Left lung (tissue), 10 donors: ENCODE measurements around the gene NRTN. TPM values are rescaled to one million over a fixed set of nuclear protein-coding genes. Genes with fewer than 3 reads are reported as not detected.
"Not testable (repeated sequence)": the region's sequence is repeated elsewhere in the genome, so short reads cannot be mapped to it uniquely, and the experiment has no call there.

Source experiments
- ATAC-seq: fragments of 200-7000 bp; cut with Tn5 transposase; one replicate; pipeline ENCODE4 v1.9.1; 2020; ENCODE audit warnings: moderate library complexity
- DNase-seq, 4 donors: peaks; one replicate each; pipeline ENCODE4 v3.0.0-alpha.2; 2013 to 2020
- H3K27ac ChIP-seq, 2 donors: fragments of 200-600 bp; sonication (generic) in 1 of 2; one replicate each; pipeline versions ENCODE4 v1.5.0 to v1.8.0; 2020 to 2021
- H3K27me3 ChIP-seq, 2 donors: fragments of 200-600 bp; sonication (generic) in 1 of 2; one replicate each; pipeline versions ENCODE4 v1.5.0 to v1.8.0; 2020 to 2021
- H3K36me3 ChIP-seq, 2 donors: fragments of 200-600 bp; sonication (generic) in 1 of 2; one replicate each; pipeline versions ENCODE4 v1.5.0 to v1.8.0; 2020 to 2021
- H3K4me1 ChIP-seq, 2 donors: fragments of 200-600 bp; one replicate each; pipeline ENCODE4 v1.8.0; 2021
- H3K4me3 ChIP-seq, 2 donors: fragments of 200-600 bp; sonication (generic) in 1 of 2; one replicate each; pipeline versions ENCODE4 v1.5.0 to v1.8.0; 2020 to 2021; ENCODE audit warnings: mild to moderate bottlenecking in 1 of 2
- H3K9me3 ChIP-seq, 2 donors: fragments of 200-600 bp; sonication (generic) in 1 of 2; one replicate each; pipeline versions ENCODE4 v1.5.0 to v1.8.0; 2020 to 2021
- CTCF ChIP-seq, 2 donors: fragments of 200-600 bp; sonication (generic) in 1 of 2; IDR thresholded peaks; one replicate each; pipeline versions ENCODE4 v1.5.0 to v1.8.0; 2021; ENCODE audit warnings: antibody characterized with exemption in 2 of 2
- intact Hi-C, 2 donors: fragments of 100-400 bp; cut with DNase I; formaldehyde crosslinking; loops; one replicate each; pipeline versions ENCODE4 v1.11.2 to v1.14.2; 2022
- polyA plus RNA-seq, 6 donors: library from polyadenylated mRNA; unstranded; fragments of 120-200 nt; gene quantifications; one replicate each; pipeline ENCODE4 v1.2.1, GENCODE V29; 2013; ENCODE audit not compliant: insufficient read length in 6 of 6
- total RNA-seq, 2 donors: library from RNA; stranded (reverse); fragmentation: NEBNext Ultra II Directional; extraction: Animal tissue kit (Norgen Biotek cat#: 25700); gene quantifications; one replicate each; pipeline ENCODE4 v1.2.1, GENCODE V29; 2021
- donor health status: DM: no; HTN: yes; CAD: no.
- donor health status: DM: no; HTN: no; CAD: no.

The NRTN gene
- total and polyA plus RNA-seq, 8 donors, result 0.93 to 1.9 (median 1.5) TPM

- intact Hi-C loops, result no loop called here
- TF ChIP-seq CTCF (IDR thresholded peaks at IDR 0.05), result no peak
- Histone ChIP-seq H3K27ac (peak within 1 kb of the TSS; percentile 42 to 71), H3K4me3 (peak within 1 kb of the TSS in 1 of 2 donors; percentile 31), H3K36me3 (no peaks in the 10 kb centered on the region), H3K9me3 (no peaks in the 10 kb centered on the region), H3K27me3 (no peaks in the 10 kb centered on the region), H3K4me1 (no peaks in the 10 kb centered on the region)
- DNase-seq, result peak in 1 of 4 donors; percentile 66
- ATAC-seq, result peak; percentile 87
Measured at GRCh38 chr19:5851302-5851701, 46.4 kb downstream of the NRTN start, which contains the start of gene FUT3. TSS of gene FUT3 (minus strand) at chr19:5851449.

- ATAC-seq, H3K27me3 ChIP-seq, DNase-seq, H3K36me3 ChIP-seq, intact Hi-C loops, H3K9me3 ChIP-seq, H3K27ac ChIP-seq, H3K4me1 ChIP-seq, H3K4me3 ChIP-seq: not testable (repeated sequence)
Measured at GRCh38 chr19:5854121-5854520, 49.3 kb downstream of the NRTN start.

- H3K9me3 ChIP-seq, DNase-seq, intact Hi-C loops, H3K36me3 ChIP-seq, H3K27me3 ChIP-seq, H3K4me1 ChIP-seq, H3K4me3 ChIP-seq, ATAC-seq, H3K27ac ChIP-seq: not testable (repeated sequence)
Measured at GRCh38 chr19:5855151-5855550, 50.3 kb downstream of the NRTN start.

- no peaks in the 10 kb centered on the region for H3K4me1 ChIP-seq
- intact Hi-C loops, result no loop called here
- H3K9me3 ChIP-seq, result no peaks in the 10 kb centered on the region
- no peak overlapping the region for H3K27ac ChIP-seq
- DNase-seq (peak in 1 of 4 donors; percentile 41), ATAC-seq (no peak)
- TF ChIP-seq CTCF (IDR thresholded peaks at IDR 0.05), result no peak
- H3K36me3 ChIP-seq, result no peaks in the 10 kb centered on the region
- H3K27me3 ChIP-seq, result no peaks in the 10 kb centered on the region
- H3K4me3 ChIP-seq, result no peak overlapping the region
Measured at GRCh38 chr19:5857203-5858081, 52.6 kb downstream of the NRTN start.

GRCh38 chr19:5863030-5863665, 58.3 kb downstream of the NRTN start:
- intact Hi-C loops, result no loop called here
- Histone ChIP-seq H3K4me3 (no peak overlapping the region), H3K27ac (no peak overlapping the region), H3K9me3 (no peaks in the 10 kb centered on the region), H3K4me1 (no peaks in the 10 kb centered on the region), H3K27me3 (no peaks in the 10 kb centered on the region), H3K36me3 (no peaks in the 10 kb centered on the region)
- no peak for ATAC-seq
- no peak for TF ChIP-seq CTCF (IDR thresholded peaks at IDR 0.05)
- DNase-seq, result no peak

- Histone ChIP-seq H3K4me3 (no peak overlapping the region), H3K27me3 (no peaks in the 10 kb centered on the region), H3K9me3 (no peaks in the 10 kb centered on the region), H3K36me3 (no peaks in the 10 kb centered on the region), H3K27ac (no peak overlapping the region), H3K4me1 (no peaks in the 10 kb centered on the region)
- DNase-seq (no peak), ATAC-seq (no peak)
- no peak for TF ChIP-seq CTCF (IDR thresholded peaks at IDR 0.05)
- intact Hi-C loops, result no loop called here
Measured at GRCh38 chr19:5864013-5864720, 59.3 kb downstream of the NRTN start.
